ENCODE measurements around the gene POLR3H.

Gene POLR3H

DNA sequence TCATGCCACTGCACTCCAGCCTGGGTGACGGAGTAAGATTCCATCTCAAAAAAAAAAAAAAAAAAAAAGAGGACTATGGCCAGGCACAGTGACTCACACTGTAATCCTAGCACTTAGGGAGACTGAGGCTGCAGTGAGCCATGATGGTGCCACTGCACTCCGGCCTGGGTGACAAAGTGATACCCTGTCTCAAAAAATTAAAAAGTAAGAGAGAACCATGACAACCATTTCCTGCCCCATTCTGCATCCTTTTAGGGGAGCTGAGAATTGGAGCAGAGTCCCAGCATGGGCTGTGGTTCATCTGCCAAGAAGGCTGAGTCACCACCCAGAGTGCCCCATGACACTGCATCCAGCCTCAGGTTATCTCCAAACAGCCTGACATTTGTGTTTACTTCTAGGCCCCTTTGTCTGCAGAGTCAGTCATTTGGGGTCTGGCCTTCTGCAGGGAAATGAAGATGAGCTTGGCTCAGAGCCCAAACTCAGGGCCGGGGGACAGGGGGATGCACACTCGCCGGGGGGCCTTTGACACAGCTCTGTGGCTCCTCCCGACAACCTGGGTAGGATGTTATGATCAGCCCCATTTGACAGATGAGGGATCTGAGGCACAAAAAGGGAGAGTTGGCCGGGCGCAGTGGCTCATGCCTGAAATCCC lies 21.3 kb upstream of the POLR3H start:
- Histone ChIP-seq H3K27me3 (ENCODE audit: insufficient read depth, poor library complexity, severe bottlenecking) (no peaks in the 10 kb centered on the region), H3K27ac (replicated peaks) (no peak overlapping the region), H3K4me3 (replicated peaks; ENCODE audit: insufficient read depth, low read length) (no peak overlapping the region)
- TF ChIP-seq POLR2AphosphoS5 (IDR thresholded peaks at IDR 0.05; ENCODE audit: low read depth), result no peak
- TF ChIP-seq GABPA (IDR thresholded peaks at IDR 0.05; ENCODE audit: low read depth), result no peak
- TF ChIP-seq, protein P1, sequence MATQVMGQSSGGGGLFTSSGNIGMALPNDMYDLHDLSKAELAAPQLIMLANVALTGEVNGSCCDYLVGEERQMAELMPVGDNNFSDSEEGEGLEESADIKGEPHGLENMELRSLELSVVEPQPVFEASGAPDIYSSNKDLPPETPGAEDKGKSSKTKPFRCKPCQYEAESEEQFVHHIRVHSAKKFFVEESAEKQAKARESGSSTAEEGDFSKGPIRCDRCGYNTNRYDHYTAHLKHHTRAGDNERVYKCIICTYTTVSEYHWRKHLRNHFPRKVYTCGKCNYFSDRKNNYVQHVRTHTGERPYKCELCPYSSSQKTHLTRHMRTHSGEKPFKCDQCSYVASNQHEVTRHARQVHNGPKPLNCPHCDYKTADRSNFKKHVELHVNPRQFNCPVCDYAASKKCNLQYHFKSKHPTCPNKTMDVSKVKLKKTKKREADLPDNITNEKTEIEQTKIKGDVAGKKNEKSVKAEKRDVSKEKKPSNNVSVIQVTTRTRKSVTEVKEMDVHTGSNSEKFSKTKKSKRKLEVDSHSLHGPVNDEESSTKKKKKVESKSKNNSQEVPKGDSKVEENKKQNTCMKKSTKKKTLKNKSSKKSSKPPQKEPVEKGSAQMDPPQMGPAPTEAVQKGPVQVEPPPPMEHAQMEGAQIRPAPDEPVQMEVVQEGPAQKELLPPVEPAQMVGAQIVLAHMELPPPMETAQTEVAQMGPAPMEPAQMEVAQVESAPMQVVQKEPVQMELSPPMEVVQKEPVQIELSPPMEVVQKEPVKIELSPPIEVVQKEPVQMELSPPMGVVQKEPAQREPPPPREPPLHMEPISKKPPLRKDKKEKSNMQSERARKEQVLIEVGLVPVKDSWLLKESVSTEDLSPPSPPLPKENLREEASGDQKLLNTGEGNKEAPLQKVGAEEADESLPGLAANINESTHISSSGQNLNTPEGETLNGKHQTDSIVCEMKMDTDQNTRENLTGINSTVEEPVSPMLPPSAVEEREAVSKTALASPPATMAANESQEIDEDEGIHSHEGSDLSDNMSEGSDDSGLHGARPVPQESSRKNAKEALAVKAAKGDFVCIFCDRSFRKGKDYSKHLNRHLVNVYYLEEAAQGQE (IDR thresholded peaks at IDR 0.05; ENCODE audit: insufficient replicate concordance, low read depth), result no peak
- no peak for DNase-seq (ENCODE audit: low read depth in 1 of 2, low spot score in 1 of 2)

DNA sequence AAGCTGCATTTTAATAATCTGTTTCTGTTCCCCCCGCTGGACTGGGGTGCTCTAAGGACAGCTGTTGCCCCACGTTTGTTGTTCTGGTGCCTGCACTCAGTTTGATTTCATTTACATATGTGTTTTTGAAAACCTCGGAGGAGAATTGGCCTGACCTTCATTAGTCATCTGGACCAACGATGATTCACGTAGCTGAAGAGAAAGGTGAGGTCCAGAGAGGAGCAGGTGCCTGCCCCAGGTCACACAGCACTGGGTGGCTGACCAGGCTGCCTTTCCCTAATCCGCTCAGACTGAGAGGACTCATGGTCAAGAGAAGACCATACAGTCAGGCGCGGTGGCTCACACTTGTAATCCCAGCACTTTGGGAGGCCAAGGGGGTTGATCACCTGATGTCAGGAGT lies 20.3 kb upstream of the POLR3H start:
- no peak overlapping the region for H3K4me3 ChIP-seq (replicated peaks; ENCODE audit: insufficient read depth, low read length)
- TF ChIP-seq SPI1 (IDR thresholded peaks at IDR 0.05; ENCODE audit: borderline replicate concordance, low read depth) (no peak), GABPA (IDR thresholded peaks at IDR 0.05; ENCODE audit: low read depth) (no peak), POLR2AphosphoS5 (IDR thresholded peaks at IDR 0.05; ENCODE audit: low read depth) (no peak)
- TF ChIP-seq, protein P2, sequence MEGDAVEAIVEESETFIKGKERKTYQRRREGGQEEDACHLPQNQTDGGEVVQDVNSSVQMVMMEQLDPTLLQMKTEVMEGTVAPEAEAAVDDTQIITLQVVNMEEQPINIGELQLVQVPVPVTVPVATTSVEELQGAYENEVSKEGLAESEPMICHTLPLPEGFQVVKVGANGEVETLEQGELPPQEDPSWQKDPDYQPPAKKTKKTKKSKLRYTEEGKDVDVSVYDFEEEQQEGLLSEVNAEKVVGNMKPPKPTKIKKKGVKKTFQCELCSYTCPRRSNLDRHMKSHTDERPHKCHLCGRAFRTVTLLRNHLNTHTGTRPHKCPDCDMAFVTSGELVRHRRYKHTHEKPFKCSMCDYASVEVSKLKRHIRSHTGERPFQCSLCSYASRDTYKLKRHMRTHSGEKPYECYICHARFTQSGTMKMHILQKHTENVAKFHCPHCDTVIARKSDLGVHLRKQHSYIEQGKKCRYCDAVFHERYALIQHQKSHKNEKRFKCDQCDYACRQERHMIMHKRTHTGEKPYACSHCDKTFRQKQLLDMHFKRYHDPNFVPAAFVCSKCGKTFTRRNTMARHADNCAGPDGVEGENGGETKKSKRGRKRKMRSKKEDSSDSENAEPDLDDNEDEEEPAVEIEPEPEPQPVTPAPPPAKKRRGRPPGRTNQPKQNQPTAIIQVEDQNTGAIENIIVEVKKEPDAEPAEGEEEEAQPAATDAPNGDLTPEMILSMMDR (IDR thresholded peaks at IDR 0.05; ENCODE audit: insufficient read depth, low read length), result no peak
- TF ChIP-seq, protein P1 (IDR thresholded peaks at IDR 0.05; ENCODE audit: insufficient replicate concordance, low read depth), result no peak
- H3K27me3 ChIP-seq (ENCODE audit: insufficient read depth, poor library complexity, severe bottlenecking), result peaks cover 6% of the 10 kb centered on the region
- DNase-seq (ENCODE audit: low read depth in 1 of 2, low spot score in 1 of 2), result no peak
- H3K27ac ChIP-seq (replicated peaks), result no peak overlapping the region

DNA sequence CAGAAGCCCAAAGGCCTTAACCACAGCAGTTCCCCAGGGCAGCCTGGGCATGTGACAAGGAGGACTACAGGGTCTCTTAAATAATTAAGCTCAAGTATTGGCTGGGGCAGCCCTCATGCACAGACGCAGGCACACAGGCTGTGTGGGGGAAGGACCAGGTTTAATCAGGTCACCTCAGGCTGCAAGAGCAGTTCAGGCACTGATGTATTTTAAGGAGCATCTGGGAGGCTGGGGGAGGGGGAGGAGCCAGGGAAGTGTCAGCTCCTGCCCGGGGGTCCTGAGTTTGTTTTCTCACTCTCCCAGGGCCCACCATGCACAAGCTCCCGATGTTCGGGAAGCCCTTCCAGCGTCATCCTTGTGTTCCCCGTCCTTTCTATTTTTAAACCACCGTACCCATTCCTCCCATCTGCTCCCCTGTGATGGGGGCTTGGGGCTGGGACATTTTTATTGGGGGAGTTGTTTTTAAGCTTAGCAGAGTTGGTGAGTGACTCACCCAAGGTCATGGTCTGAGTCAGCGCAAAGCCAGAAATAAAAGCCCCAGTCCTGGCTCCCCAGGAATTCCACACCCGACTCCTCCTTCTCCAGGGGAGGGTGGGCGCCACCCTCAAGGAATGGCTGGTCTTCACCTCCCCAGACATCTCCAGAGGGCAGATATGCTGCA lies 18.9 kb upstream of the POLR3H start:
- TF ChIP-seq, protein P2 (IDR thresholded peaks at IDR 0.05; ENCODE audit: insufficient read depth, low read length), result no peak
- no peak for TF ChIP-seq SPI1 (IDR thresholded peaks at IDR 0.05; ENCODE audit: borderline replicate concordance, low read depth)
- H3K27me3 ChIP-seq (ENCODE audit: insufficient read depth, poor library complexity, severe bottlenecking), result peaks cover 12% of the 10 kb centered on the region
- no peak for DNase-seq (ENCODE audit: low read depth in 1 of 2, low spot score in 1 of 2)
- no peak overlapping the region for H3K4me3 ChIP-seq (replicated peaks; ENCODE audit: insufficient read depth, low read length)
- no peak overlapping the region for H3K27ac ChIP-seq (replicated peaks)

DNA sequence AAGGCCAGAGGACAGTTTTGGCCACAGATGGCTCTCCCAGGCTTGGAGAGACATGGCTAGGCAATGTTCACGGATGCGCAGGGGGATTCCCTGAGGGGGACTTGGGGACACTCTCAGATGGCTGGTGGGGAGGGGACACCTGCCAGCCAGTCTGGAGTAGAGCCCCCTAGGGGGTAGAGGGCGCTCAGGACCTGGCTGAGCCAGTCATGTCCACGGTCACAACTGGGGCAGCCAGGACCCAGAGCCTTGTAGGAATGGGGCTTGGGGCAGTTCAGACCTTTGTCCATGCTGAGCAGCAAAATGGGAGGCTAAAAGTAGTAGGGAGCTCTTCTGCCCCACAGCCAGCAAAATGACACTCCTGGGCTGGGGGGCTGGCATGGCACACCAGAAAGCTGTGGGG lies 18.2 kb upstream of the POLR3H start:
- no peak overlapping the region for H3K4me3 ChIP-seq (replicated peaks; ENCODE audit: insufficient read depth, low read length)
- H3K27ac ChIP-seq (replicated peaks), result no peak overlapping the region
- DNase-seq (ENCODE audit: low read depth in 1 of 2, low spot score in 1 of 2), result no peak
- H3K27me3 ChIP-seq (ENCODE audit: insufficient read depth, poor library complexity, severe bottlenecking), result peaks cover 12% of the 10 kb centered on the region
- TF ChIP-seq, protein P2 (IDR thresholded peaks at IDR 0.05; ENCODE audit: insufficient read depth, low read length), result no peak
- TF ChIP-seq SPI1 (IDR thresholded peaks at IDR 0.05; ENCODE audit: borderline replicate concordance, low read depth) (no peak), POLR2AphosphoS5 (IDR thresholded peaks at IDR 0.05; ENCODE audit: low read depth) (no peak), GABPA (IDR thresholded peaks at IDR 0.05; ENCODE audit: low read depth) (no peak)
- TF ChIP-seq, protein P1 (IDR thresholded peaks at IDR 0.05; ENCODE audit: insufficient replicate concordance, low read depth), result no peak
